Urinary bladder (tissue), 4 donors: ENCODE data around the gene SYT6. TPM values are rescaled to one million over a fixed set of nuclear protein-coding genes. Genes with fewer than 3 reads are reported as not detected.

ENCODE experiments used
- DNase-seq: peaks from one replicate; pipeline ENCODE4 v3.0.0-alpha.2; 2015; ENCODE audit errors: extremely low spot score
- H3K27ac ChIP-seq: one replicate; pipeline ENCODE4 v1.5.1; 2013; ENCODE audit warnings: low read depth, mild to moderate bottlenecking, moderate library complexity
- H3K36me3 ChIP-seq: one replicate; pipeline ENCODE4 v1.6.1; 2013; ENCODE audit warnings: mild to moderate bottlenecking, moderate library complexity; ENCODE audit not compliant: insufficient read depth
- H3K4me1 ChIP-seq: one replicate; pipeline ENCODE4 v1.6.1; 2013; ENCODE audit warnings: mild to moderate bottlenecking, moderate library complexity; ENCODE audit not compliant: insufficient read depth
- H3K4me3 ChIP-seq: one replicate; pipeline ENCODE4 v1.5.1; 2013; ENCODE audit warnings: low read depth, low read length
- WGBS: extraction: QIAGEN DNeasy Blood & Tissue Kit; methylation state at CpG from one replicate; pipeline ENCODE4 v1.1.7; 2013; 5-methylcytosine and 5-hydroxymethylcytosine counted together
- polyA plus RNA-seq: library from polyadenylated mRNA; stranded (reverse); fragments of 200-250 nt; gene quantifications from one replicate; pipeline ENCODE4 v1.2.3, GENCODE V29; 2013
- total RNA-seq: library from RNA; depleted of rRNA; stranded (reverse); fragments of >200 nt; gene quantifications from one replicate; pipeline ENCODE4 v1.2.3, GENCODE V29; 2014
- donor health status: healthy with polysubstance abuse.
- donor health status: healthy.

The SYT6 gene
- total and polyA plus RNA-seq, 2 donors, result 0.14 to 0.37 TPM

DNA sequence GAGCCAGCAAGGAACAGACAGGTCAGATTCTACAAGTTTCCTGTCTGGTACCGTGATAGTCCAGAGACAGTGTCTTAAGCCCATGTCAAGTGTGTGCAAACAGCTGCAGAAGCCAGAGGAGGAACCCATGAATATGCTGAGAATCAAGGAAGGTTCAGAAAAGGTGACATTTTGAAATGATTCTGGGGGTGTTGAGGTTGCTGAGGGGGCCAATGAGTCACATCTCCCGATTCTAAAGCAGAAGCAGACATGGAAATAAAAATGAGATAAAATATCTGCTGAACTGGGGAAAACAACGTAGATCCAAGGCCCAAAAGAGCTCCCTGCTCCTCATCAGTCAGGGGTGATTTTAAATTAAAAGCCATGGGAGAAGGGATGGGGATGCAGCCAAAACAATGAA is 15.8 kb upstream of the SYT6 start:
- WGBS, result 73% methylated on average over 3 of the region's 3 CpGs
- H3K4me1 ChIP-seq, result no peaks in the 10 kb centered on the region
- no peak for DNase-seq

DNA sequence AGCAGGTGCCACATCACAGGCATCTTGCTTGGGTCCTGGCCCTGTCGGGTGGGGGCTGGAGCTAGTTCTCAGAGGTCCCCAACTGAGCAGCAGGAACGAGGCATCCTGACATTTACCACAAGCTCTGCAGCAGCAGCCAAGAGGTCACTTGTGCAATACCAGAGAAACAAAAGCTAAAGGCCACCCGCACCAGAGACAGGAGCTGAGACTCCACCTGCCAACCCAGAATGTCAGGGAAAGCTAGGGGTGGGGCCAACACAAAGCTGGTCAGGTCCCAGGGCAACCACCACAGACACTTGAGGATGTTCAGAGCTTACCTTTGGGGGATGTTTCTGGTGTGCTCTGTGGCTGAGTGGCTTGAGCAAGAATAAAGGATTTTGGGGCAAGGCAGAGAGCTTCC is 13.6 kb upstream of the SYT6 start:
- no peak for DNase-seq
- H3K4me1 ChIP-seq, result no peaks in the 10 kb centered on the region
- 72% methylated on average over 3 of the region's 3 CpGs for WGBS
- no peak overlapping the region for H3K4me3 ChIP-seq
- H3K27ac ChIP-seq, result no peak overlapping the region
- no peaks in the 10 kb centered on the region for H3K36me3 ChIP-seq

More for the DNA sequence above, 15.8 kb upstream of the SYT6 start:
- Histone ChIP-seq H3K36me3 (no peaks in the 10 kb centered on the region), H3K27ac (no peak overlapping the region), H3K4me3 (no peak overlapping the region)

DNA sequence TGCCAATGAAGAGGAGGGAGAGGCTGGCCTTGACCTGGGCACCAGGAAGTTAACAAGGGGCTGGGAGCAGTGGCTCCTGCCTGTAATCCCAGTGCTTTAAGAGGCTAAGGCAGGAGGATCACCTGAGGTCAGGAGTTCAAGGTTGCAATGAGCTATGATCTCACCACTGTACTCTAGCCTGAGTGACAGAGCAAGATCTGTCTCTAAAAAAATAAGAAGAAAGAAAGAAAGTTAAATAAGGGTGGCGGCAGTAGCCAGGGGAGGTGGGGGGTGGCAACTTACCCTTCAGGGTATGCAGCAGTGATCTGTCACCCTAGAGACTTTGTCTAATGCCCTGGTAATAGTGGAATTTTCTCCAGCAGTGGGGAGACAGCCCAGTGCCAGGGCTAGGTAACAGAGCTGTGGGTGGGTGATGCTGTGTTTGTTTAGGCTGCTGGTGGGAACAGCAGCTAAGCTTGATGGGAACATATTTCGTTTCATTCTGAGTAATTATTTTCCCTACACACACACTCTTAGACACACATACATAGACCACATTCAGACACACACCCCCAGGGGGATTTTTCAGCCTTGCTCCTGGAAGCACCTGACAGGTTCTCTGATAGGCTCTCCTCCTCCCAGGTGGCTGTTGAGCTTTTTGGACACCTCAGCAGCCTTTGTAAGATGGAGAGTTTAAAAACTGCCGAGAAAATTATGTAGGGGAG is 11.3 kb upstream of the SYT6 start:
- Histone ChIP-seq H3K27ac (no peak overlapping the region), H3K36me3 (no peaks in the 10 kb centered on the region), H3K4me1 (no peaks in the 10 kb centered on the region), H3K4me3 (no peak overlapping the region)
- no peak for DNase-seq
- WGBS, result 78% methylated on average over 3 of the region's 3 CpGs

GRCh38 chr1:114159941-114160340 is 6.3 kb upstream of the SYT6 start:
- no peaks in the 10 kb centered on the region for H3K4me1 ChIP-seq
- DNase-seq, result no peak
- H3K27ac ChIP-seq, result no peak overlapping the region
- H3K36me3 ChIP-seq, result no peaks in the 10 kb centered on the region
- 81% methylated on average over 2 of the region's 2 CpGs for WGBS
- H3K4me3 ChIP-seq, result no peak overlapping the region

DNA sequence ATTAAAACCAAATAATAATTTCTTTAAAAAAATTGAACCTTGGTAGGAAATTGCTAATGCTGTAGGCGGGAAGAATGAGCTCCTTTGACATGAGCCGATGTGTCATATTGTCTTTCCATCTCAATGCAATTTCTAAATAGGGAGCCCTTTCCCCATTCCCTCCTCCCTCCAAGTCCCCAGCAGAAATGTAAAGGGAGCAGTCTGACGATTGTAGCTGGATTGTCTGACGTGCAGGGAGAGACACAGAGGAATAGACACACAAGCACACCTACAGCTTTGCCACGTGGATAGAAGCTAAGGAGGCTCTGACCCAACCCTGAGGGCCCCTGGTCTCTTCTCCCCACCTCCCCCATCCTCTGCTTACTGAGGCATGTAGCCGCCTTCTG is 3.6 kb upstream of the SYT6 start:
- H3K4me3 ChIP-seq, result no peak overlapping the region
- no peak for DNase-seq
- no peak overlapping the region for H3K27ac ChIP-seq
- peaks cover 2% of the 10 kb centered on the region for H3K4me1 ChIP-seq
- WGBS, result 59% methylated on average over 6 of the region's 6 CpGs
- no peaks in the 10 kb centered on the region for H3K36me3 ChIP-seq

DNA sequence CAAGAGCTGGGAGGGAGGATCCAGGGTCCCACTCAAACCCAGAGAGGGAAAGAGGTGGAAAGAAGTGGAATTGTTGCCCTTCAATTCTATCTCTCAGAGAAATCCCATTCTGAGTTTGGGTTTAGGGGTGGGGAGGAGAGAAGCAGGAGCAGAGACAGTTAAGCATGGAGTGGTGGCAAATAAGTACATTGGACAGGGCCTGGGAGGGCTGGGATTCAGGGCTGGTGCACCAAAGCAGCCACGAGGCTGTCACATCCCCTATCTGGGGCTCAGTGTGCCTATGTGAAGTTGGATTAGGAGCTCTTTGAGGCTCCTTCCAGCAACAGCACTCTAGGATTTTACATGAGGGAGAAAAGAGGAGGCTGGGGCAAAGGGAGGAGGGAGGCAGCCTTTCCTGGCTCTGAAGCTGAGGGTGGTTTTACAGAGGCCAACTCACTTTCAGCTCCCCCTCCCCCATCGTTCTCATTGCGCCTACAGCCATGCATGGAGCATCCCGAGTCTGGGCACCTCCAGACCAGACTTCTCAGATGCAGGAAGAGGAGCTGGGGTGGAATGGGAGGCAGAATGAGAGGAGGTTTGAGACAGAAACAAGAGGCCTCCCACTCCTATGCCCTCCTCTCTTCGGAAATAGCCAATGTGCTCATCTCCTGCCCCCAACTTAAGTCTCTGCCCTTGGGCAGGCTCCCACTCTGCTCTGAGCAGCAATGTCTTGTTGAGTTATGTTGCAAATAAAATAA is 3.0 kb upstream of the SYT6 start:
- Histone ChIP-seq H3K36me3 (no peaks in the 10 kb centered on the region), H3K4me1 (peaks cover 2% of the 10 kb centered on the region), H3K4me3 (no peak overlapping the region), H3K27ac (no peak overlapping the region)
- 44% methylated on average over 5 of the region's 5 CpGs for WGBS
- DNase-seq, result no peak

GRCh38 chr1:114155706-114156105 is 2.0 kb upstream of the SYT6 start:
- DNase-seq, result no peak
- WGBS, result 64% methylated on average over 8 of the region's 8 CpGs
- Histone ChIP-seq H3K4me1 (peaks cover 2% of the 10 kb centered on the region), H3K36me3 (no peaks in the 10 kb centered on the region), H3K4me3 (no peak overlapping the region), H3K27ac (no peak overlapping the region)

GRCh38 chr1:114154963-114155322 is 1.3 kb upstream of the SYT6 start:
- WGBS, result 10% methylated on average over 19 of the region's 19 CpGs
- no peak overlapping the region for H3K27ac ChIP-seq
- DNase-seq, result no peak

GRCh38 chr1:114154146-114154962 is 685 bp upstream of the SYT6 start:
- DNase-seq, result no peak
- Histone ChIP-seq H3K36me3 (no peaks in the 10 kb centered on the region), H3K4me1 (peaks cover 2% of the 10 kb centered on the region), H3K4me3 (peak overlapping the region; percentile 31), H3K27ac (no peak overlapping the region)
- 5% methylated on average over 41 of the region's 41 CpGs for WGBS

More at GRCh38 chr1:114154963-114155322, 1.3 kb upstream of the SYT6 start:
- Histone ChIP-seq H3K4me1 (peaks cover 2% of the 10 kb centered on the region), H3K4me3 (no peak overlapping the region), H3K36me3 (no peaks in the 10 kb centered on the region)

DNA sequence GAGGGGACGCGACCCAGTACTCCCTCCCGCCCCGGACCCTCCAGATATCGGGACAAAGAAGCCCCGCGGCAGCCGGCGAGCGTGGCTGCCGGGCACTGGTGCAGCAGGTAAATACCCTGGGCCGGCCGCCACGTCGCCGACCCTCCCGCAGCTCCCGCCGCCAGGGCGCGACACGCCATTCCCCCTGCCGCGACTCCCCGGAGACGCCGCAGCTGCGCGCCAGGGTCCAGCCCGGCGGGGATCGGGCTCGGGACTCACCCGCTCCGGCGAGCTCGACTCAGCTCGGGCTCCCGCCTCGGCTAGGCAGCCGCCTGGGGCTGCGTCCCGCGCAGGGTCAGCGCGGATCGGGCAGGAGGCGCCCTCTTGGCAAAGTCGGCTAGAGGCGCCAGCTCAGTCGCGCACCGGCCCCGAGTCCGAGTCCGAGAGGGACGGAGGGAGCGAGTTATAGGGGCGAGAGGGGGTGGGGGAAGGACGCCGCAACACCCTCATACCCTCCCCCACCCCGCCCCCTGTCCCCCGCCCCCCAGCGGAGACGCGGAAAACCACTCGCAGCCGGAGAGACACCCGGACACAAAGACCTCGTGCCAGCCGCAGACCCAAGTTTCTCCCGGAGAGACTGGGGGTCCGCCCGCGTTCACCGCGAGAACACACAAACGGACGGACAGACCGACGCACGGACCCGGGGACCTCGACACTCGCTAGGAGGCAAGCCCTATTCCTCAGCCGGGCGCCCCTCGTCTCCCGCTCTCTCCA is 985 bp downstream of the SYT6 start:
- under 1% methylated on average over 89 of the region's 89 CpGs for WGBS
- peaks cover 2% of the 10 kb centered on the region for H3K4me1 ChIP-seq
- H3K27ac ChIP-seq, result no peak overlapping the region
- H3K36me3 ChIP-seq, result no peaks in the 10 kb centered on the region
- DNase-seq, result no peak
- H3K4me3 ChIP-seq, result peak overlapping the region; percentile 31

- WGBS, result 18% methylated on average over 20 of the region's 20 CpGs
- Histone ChIP-seq H3K4me3 (peak overlapping the region; percentile 31), H3K27ac (no peak overlapping the region), H3K4me1 (peaks cover 2% of the 10 kb centered on the region), H3K36me3 (no peaks in the 10 kb centered on the region)
- no peak for DNase-seq
Observed at GRCh38 chr1:114152089-114152507, 1.6 kb downstream of the SYT6 start.

- H3K4me1 ChIP-seq, result peaks cover 2% of the 10 kb centered on the region
- H3K36me3 ChIP-seq, result no peaks in the 10 kb centered on the region
- no peak overlapping the region for H3K4me3 ChIP-seq
- H3K27ac ChIP-seq, result no peak overlapping the region
- 81% methylated on average over 2 of the region's 2 CpGs for WGBS
- DNase-seq, result no peak
Observed at GRCh38 chr1:114150016-114150415, 3.7 kb downstream of the SYT6 start.

GRCh38 chr1:114149211-114149610 is 4.5 kb downstream of the SYT6 start:
- no peaks in the 10 kb centered on the region for H3K36me3 ChIP-seq
- H3K4me1 ChIP-seq, result peaks cover 2% of the 10 kb centered on the region
- 82% methylated on average over 6 of the region's 6 CpGs for WGBS
- DNase-seq, result no peak
- H3K4me3 ChIP-seq, result no peak overlapping the region
- no peak overlapping the region for H3K27ac ChIP-seq
